ENCODE measurements around the gene EYS.
"Not testable (repeated sequence)": the region's sequence is repeated elsewhere in the genome, so short reads cannot be mapped to it uniquely, and the experiment has no call there.

Gene EYS

DNA sequence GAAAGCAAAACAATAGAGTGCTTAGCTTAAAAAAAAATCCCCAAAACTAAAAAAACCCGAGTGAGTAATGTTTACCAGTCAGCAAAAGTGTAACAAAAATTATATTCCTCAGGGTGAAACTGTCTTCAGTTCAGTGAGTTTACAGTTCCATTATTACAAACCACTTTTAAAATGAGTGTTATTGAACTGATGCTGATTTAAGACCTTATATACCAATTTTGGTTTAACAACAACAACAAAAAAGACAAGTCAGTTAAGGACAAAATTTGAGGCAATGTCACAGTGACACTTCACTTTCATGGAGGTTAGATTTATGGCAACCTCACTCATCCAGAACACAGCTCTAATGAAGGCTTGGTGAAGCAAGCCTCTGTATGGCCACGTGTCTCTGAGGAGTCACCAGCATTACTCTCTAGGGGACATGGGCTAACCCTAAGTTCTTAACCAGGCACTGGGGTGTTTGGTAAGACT is 1440.6 kb downstream of the EYS start:
- no peak for DNase-seq

DNA sequence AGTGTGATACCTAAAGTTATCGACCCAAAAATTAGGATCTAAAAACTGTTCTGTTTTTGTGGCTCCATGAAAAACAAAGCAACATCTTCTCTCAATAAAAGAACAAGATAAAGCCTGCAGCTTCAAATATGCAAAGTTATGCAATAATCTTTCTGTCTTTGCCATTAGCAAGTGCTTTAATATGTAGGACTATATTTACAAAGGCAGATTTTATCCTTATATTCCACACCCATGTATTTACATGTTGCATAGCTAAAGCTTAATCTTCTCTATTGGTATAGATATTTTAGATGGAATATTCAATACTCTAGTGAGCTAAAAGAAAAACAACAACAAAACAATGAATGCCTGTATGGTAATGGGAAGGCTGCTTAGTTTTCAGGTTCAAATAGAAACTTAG is 1443.2 kb downstream of the EYS start:
- no peak for DNase-seq

DNA sequence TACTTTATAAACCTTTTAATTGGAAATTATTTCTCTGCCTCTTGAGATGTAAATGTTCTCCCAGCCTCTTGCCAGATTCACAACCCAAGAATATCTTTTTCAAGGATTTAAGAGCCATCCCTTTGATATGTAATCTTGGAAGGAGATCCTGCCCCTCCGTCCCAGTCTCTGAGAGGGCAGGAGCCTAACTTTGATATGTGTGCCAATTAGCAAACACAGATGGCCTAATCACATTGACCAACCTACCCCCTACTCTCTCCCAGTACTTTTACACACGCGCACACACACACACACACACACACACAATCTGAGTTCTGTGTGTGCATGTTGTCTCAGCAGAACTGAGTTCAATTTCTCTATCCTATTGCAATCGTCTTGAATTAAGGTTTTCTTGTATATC is 1447.7 kb downstream of the EYS start:
- DNase-seq: no peak

DNA sequence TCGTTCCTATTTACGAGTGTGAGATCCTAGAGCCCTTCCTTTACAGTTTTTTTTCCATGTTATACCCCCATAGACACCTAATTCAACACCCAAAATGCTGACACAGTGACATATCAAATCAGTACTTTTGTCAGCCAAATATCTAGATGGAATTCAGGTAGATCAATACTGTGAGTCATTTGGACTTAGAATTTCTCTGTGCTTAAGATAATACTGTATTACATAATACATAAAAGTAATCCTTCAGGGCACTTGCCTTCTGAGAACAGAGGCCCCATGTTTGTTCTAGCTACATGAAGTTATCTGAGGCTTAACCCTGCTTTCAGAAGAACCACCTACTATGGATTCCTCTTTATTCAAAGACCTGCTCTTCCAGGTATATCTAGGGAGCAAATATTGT is 1448.3 kb downstream of the EYS start:
- DNase-seq: no peak

GRCh38 chr6:64258302-64258701 is 1448.7 kb downstream of the EYS start:
- no peak for DNase-seq

DNA sequence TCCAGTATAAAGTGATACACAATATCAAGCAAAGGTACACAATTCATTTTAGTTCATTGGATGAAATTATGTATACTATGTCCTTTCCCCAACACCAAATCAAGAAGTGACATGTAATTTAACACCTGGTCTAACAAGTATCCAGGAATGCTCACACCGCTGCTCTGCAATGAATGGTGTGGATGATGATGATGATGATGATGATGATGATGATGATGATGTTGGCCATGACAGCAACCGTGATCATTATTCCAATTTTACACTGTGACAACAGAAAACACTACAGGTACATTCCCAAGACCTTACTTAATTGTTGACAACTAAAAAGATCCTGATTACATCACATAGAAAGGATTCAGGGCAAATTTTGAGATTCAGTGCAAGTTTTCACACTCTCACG is 1449.4 kb downstream of the EYS start:
- DNase-seq: no peak

- DNase-seq: no peak
Observed at GRCh38 chr6:64256483-64256882, 1450.5 kb downstream of the EYS start.

DNA sequence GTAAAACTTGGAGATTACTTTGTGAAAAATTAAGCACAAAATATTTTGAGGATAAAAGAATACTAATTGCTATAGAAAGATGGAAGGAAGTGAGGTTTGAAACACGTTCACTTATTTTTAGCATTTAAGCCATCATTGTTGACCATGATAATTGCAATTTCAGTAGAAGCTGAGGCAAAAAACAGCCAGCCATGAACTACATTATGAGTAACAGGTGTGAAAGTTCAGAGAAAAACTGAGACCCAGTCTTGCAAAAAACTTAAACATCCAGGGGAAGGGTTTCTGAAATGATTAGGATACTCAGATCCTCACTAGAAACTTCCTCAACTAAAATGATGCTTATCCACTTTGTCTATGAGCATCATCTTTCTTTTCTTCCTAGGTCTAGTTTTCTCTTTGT is 1452.0 kb downstream of the EYS start:
- no peak for DNase-seq

GRCh38 chr6:64254558-64254957 is 1452.5 kb downstream of the EYS start:
- DNase-seq: no peak

DNA sequence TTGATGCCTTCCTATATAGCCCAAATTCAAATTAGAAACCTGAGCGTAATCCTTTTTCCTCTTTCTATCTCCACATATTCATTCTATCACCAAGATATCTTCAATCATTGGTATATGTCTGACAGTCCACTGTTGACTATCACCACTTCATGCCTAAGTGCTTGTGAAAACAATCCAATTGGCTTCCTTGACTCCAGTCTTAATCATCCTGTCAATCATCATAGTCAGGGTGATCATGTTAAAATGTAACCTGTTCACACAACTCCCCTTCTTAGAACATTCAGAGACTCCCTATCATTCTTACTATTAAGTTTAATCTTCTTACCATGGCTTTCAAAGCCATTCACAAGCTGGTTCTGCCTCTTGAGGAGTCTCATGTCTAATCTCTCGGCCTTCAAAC is 1454.8 kb downstream of the EYS start:
- DNase-seq: no peak

DNA sequence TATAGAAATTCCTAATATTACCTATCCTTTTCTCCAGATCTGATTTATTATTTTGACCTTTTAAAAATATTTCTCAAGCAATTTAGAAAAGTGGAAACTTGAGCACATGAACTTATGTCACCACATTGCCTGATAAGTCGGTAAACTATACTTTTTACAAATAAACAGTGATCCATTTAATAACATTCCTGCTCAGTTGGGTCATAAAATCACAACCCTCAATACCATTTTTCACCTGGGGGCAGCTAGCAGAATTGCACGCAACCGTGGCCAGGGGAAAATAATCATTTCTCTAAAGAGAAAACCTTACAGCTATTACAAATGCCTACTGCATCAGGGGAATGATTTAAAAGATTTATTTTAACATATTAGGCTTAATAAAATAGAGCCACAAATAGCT is 1456.9 kb downstream of the EYS start:
- no peak for DNase-seq

- peak; percentile 48 for DNase-seq
Observed at GRCh38 chr6:64249115-64249514, 1457.9 kb downstream of the EYS start.

GRCh38 chr6:64243618-64244017 is 1463.4 kb downstream of the EYS start:
- DNase-seq: no peak

DNA sequence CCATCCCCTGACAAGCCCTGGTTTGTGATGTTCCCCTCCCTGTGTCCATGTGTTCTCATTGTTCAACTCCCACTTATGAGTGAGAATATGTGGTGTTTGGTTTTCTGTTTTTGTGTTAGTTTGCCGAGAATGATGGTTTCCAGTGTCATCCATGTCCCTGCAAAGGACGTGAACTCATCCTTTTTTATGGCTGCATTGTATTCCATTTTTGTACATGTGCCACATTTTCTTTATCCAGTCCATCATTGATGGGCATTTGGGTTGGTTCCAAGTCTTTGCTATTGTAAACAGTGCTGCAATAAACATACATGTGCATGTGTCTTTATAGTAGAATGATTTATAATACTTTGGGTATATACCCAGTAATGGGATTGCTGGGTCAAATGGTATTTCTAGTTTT is 1468.1 kb downstream of the EYS start:
- not testable (repeated sequence) for DNase-seq

GRCh38 chr6:64238071-64238470 is 1469.0 kb downstream of the EYS start:
- DNase-seq: peak; percentile 45

DNA sequence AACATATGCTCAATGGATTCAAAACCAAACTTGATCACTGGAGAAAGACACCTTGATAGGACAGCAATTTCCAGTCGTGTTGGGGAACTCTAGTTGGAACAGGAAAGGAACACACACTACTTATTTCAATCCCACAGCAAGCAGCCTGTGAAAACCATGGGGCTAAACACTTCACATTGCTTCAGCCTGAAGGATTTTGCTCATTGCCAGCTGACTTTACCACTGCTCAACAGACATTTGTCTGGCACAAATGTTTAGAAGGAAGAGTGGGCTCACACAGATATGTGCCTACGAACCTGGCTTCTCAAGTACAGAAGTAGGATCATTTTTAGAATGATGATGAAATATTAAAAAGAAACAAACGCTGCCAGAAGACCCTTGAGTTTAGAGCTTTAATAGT is 1473.3 kb downstream of the EYS start:
- DNase-seq: no peak

GRCh38 chr6:64231928-64232327 is 1475.1 kb downstream of the EYS start:
- DNase-seq: no peak

DNA sequence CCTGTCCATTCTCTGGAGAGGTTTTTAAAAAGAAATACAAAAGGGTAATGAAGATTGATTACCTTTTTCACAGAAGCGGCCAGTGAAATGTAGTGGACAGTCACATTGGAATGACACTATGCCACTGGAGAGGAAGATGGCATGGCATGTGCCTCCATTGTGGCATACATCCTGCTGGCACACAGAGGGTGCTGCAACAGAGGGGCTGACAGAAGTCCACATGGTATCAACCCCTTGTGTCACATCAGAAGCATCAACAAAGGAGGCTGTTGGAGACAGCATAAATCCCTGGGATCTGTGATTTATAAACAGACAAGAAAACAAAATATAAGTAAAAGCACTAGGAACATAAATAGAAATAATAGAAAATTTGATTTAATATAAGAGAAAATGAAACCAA is 1476.5 kb downstream of the EYS start:
- no peak for DNase-seq

- DNase-seq: no peak
Observed at GRCh38 chr6:64227863-64228262, 1479.2 kb downstream of the EYS start.

GRCh38 chr6:64225503-64225902 is 1481.5 kb downstream of the EYS start:
- no peak for DNase-seq

DNA sequence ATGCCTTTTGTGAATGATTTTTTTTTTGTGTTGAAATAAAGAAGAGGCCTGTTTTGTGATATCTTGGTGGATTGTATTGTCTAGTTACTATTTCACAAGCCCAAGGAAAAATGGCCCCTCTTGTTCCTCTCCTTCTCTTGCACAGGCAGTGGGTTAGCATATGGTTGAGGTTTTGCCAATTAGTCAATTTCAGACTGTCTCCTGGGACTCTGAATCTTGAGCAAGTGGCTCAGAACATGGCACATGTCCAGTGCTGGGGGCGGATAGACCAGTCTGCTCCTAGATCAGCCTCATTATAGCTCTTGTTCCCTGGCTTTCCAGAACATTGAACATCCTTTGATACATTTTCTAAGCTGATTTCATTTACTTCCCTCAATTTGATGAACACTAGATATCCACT is 1482.2 kb downstream of the EYS start:
- no peak for DNase-seq

- peak; percentile 32 for DNase-seq
Observed at GRCh38 chr6:64221776-64222175, 1485.2 kb downstream of the EYS start.

- peak; percentile 24 for DNase-seq
Observed at GRCh38 chr6:64220801-64221200, 1486.2 kb downstream of the EYS start.

- peak; percentile 84 for DNase-seq
Observed at GRCh38 chr6:64217721-64218620, 1489.1 kb downstream of the EYS start.

DNA sequence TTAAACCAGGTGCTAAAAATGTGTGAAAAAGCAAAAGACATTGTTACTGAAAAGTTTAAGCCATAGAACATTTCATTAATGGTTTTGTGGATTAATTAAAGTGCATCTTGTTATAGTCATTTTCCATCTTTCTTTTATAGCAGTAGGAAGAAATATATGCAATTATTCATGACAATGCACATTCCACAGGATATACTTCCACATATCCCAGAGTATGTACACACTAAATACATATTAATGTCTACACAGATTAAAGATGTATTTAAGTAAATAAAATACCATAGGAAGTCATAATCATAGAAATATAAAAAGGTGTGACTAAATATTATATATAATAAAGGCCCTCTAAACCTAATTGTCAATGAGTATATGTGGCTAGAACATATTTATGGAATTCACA is 1492.7 kb downstream of the EYS start:
- DNase-seq: no peak

Data from NCI-H226 (cell line).